ENCODE measurements around the gene ANAPC1. TPM values are rescaled to one million over a fixed set of nuclear protein-coding genes. Genes with fewer than 3 reads are reported as not detected.

ANAPC1 gene
- total and polyA plus RNA-seq, 10 donors = 7.0 to 82.2 (median 47.7) TPM

GRCh38 chr2:111898703-111899514, 14.9 kb upstream of the ANAPC1 start:
- 0 to 3% (median 2%) methylated on average over 24 to 70 of the region's 70 CpGs for WGBS, 5 donors
- Histone ChIP-seq H3K36me3 (no peaks in the 10 kb centered on the region), H3K4me1 (peaks cover 4 to 73% (median 41%) of the 10 kb centered on the region in 6 donors), H3K4me3 (peak overlapping the region; percentile 57 to 87 (median 72)), H3K27ac (peak overlapping the region; percentile 48 to 82 (median 78)), H3K27me3 (replicated peaks in 1 of 7) (peaks cover 0 to 35% (median 5%) of the 10 kb centered on the region in 7 donors), H3K9me3 (no peaks in the 10 kb centered on the region)
- DNase-seq = no peak
- TF ChIP-seq POLR2AphosphoS5 (IDR thresholded peaks at IDR 0.05) (no peak), POLR2A (IDR thresholded peaks at IDR 0.05) (no peak), CTCF (IDR thresholded peaks at IDR 0.05 in 8 of 11, conservative IDR thresholded peaks at IDR 0.05 in 3 of 11) (no peak)
- intact Hi-C loops (cut with DNase I; ENCODE audit: low total_unique reads) = no loop called here

DNA sequence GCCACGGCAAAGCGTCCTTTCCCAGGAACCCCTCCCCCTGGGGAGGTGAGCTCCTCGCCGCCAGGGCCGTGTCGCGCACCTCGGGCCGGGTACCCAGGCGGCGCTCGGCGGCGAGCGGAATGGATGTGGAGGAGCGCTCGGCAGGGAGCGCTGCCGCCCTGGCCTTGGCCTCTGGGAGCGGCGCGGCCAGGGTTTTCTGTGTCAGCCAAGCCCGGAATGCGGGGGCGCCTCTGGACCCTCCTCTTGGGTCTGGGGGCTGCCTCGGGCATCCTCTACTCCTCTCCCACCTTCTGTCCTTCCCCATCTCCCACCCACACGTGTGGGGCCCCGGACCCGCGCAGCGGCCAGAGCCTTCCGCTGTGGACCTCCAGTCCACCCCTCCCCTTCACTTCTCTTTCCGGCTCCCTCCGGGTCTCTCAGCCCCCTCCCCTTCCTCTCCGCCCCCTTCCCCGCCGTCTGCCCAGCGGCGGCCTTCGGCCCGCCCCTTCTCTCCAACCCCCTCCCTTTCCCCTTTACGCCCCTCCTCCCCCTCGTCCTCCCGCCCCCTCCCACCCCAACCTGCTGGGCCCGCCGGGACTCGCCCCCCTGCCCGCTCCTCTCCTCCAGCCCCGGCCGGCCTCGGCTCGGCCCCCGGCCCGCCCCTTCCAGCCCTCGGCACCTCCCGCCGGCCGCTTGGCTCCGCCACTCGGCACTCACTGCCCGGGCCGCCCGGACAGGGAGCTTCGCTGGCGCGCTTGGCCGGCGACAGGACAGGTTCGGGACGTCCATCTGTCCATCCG, 14.1 kb upstream of the ANAPC1 start, which contains the start of gene MERTK:
TSS of gene MERTK (plus strand) at position 684 of the 779 bp plus-strand sequence. CDS start 129 bp downstream, outside the sequence.
- Histone ChIP-seq H3K4me3 (peak within 1 kb of the TSS; percentile 57 to 87 (median 72)), H3K27me3 (replicated peaks in 1 of 7) (peaks cover 0 to 35% (median 5%) of the 10 kb centered on the region in 7 donors), H3K4me1 (peaks cover 4 to 67% (median 38%) of the 10 kb centered on the region in 6 donors), H3K9me3 (no peaks in the 10 kb centered on the region), H3K36me3 (no peaks in the 10 kb centered on the region), H3K27ac (peak within 1 kb of the TSS; percentile 48 to 82 (median 79))
- WGBS, 5 donors = 0 to 1% (median 1%) methylated on average over 58 to 70 of the region's 71 CpGs
- TF ChIP-seq POLR2A (IDR thresholded peaks at IDR 0.05) (peak in 1 of 3 donors; percentile 59), POLR2AphosphoS5 (IDR thresholded peaks at IDR 0.05) (peak; percentile 88 to 91 (median 90)), CTCF (IDR thresholded peaks at IDR 0.05 in 8 of 11, conservative IDR thresholded peaks at IDR 0.05 in 3 of 11) (peak in 10 of 11 experiments; percentile 21 to 61 (median 43))
- peak; percentile 93 for DNase-seq
- intact Hi-C loops (cut with DNase I; ENCODE audit: low total_unique reads) = no loop called here

- DNase-seq = no peak
- Histone ChIP-seq H3K27ac (peak overlapping the region in 7 of 8 donors; percentile 75 to 82 (median 79)), H3K9me3 (no peaks in the 10 kb centered on the region), H3K36me3 (no peaks in the 10 kb centered on the region), H3K4me3 (peak overlapping the region; percentile 57 to 87 (median 72)), H3K27me3 (replicated peaks in 1 of 7) (peaks cover 0 to 35% (median 5%) of the 10 kb centered on the region in 7 donors), H3K4me1 (peaks cover 4 to 67% (median 38%) of the 10 kb centered on the region in 6 donors)
- whole genome bisulfite sequencing, 5 donors = 3 to 14% (median 7%) methylated on average over 7 of the region's 7 CpGs
- intact Hi-C loops (cut with DNase I; ENCODE audit: low total_unique reads) = no loop called here
- TF ChIP-seq POLR2AphosphoS5 (IDR thresholded peaks at IDR 0.05) = no peak
- no peak for TF ChIP-seq POLR2A (IDR thresholded peaks at IDR 0.05)
- no peak for TF ChIP-seq CTCF (IDR thresholded peaks at IDR 0.05 in 8 of 11, conservative IDR thresholded peaks at IDR 0.05 in 3 of 11)
Measured at GRCh38 chr2:111897630-111897923, 13.6 kb upstream of the ANAPC1 start.

Measured in spleen (tissue), 11 donors.